Activated CD4-positive, alpha-beta T cell treated with anti-CD3 and anti-CD28 coated beads for 36 hours (primary cell): ENCODE measurements around the gene E2F6. TPM values are rescaled to one million over a fixed set of nuclear protein-coding genes. Genes with fewer than 3 reads are reported as not detected.

Source experiments
- ATAC-seq: fragments of 200-7000 bp; cut with Tn5 transposase; one replicate; pipeline ENCODE4 v1.10.0; 2021; ENCODE audit warnings: mild to moderate bottlenecking, moderate library complexity
- CTCF ChIA-PET: fragments of 350-600 bp; sonication (Branson Sonifier 250); formaldehyde crosslinking; loops from one replicate; lab custom pipeline; 2021; ENCODE audit warnings: antibody characterized with exemption; lab: Charles Lee
- POLR2A ChIA-PET: fragments of 350-600 bp; sonication (Branson Sonifier 250); formaldehyde crosslinking; loops from one replicate; lab custom pipeline; 2021; ENCODE audit warnings: antibody characterized with exemption, inconsistent platforms; lab: Charles Lee
- DNase-seq: peaks from one replicate; pipeline ENCODE4 v3.0.0-alpha.2; 2020
- H3K27ac Mint-ChIP-seq: one replicate; pipeline ENCODE4 v1.8.0; 2021; ENCODE audit warnings: mixed read lengths
- H3K27me3 Mint-ChIP-seq: one replicate; pipeline ENCODE4 v1.8.0; 2021; ENCODE audit warnings: mixed read lengths
- H3K36me3 Mint-ChIP-seq: one replicate; pipeline ENCODE4 v1.8.0; 2021; ENCODE audit warnings: low read depth, mixed read lengths
- H3K4me1 Mint-ChIP-seq: one replicate; pipeline ENCODE4 v1.8.0; 2021; ENCODE audit warnings: mixed read lengths
- H3K4me3 Mint-ChIP-seq: one replicate; pipeline ENCODE4 v1.8.0; 2021; ENCODE audit warnings: mild to moderate bottlenecking, moderate library complexity, mixed read lengths
- H3K9me3 Mint-ChIP-seq: one replicate; pipeline ENCODE4 v1.8.0; 2021; ENCODE audit warnings: low read depth, mixed read lengths
- intact Hi-C, 2 experiments: fragments of 100-400 bp; cut with DNase I in 1 of 2; cut with micrococcal nuclease in 1 of 2; formaldehyde crosslinking; loops; one replicate each; pipeline versions ENCODE4 v1.14.2 to v1.15.1; 2022 to 2024; cut with DNase I, micrococcal nuclease
- total RNA-seq, 2 experiments: library from RNA; stranded (reverse); gene quantifications; one replicate each; pipeline ENCODE4 v1.2.3, GENCODE V29; 2021

The E2F6 gene
- total RNA-seq, 2 experiments from 2014 or later, result 7.2 to 10.6 TPM

- H3K27ac Mint-ChIP-seq, result peak overlapping the region; percentile 17
- CTCF ChIA-PET, result interaction anchor here (0.6 kb wide), 1 partner anchor 743 kb away, joined by 3 read pairs; no protein-coding TSS in a partner anchor
Measured at GRCh38 chr2:11456251-11456650, 9.7 kb downstream of the E2F6 start.

GRCh38 chr2:11454824-11455223 is 11.1 kb downstream of the E2F6 start:
- peaks cover 30% of the 10 kb centered on the region for H3K4me1 Mint-ChIP-seq
- no peak for DNase-seq
- intact Hi-C loops, result no loop called here
- ATAC-seq, result no peak
- H3K36me3 Mint-ChIP-seq, result peaks cover 33% of the 10 kb centered on the region
- H3K27ac Mint-ChIP-seq, result no peak overlapping the region
- POLR2A ChIA-PET, result no interaction called here
- H3K4me3 Mint-ChIP-seq, result no peak overlapping the region
- no peaks in the 10 kb centered on the region for H3K27me3 Mint-ChIP-seq
- CTCF ChIA-PET, result no interaction called here
- H3K9me3 Mint-ChIP-seq, result no peaks in the 10 kb centered on the region

More at GRCh38 chr2:11456251-11456650, 9.7 kb downstream of the E2F6 start:
- peak; percentile 51 for ATAC-seq
- peaks cover 30% of the 10 kb centered on the region for H3K4me1 Mint-ChIP-seq
- H3K9me3 Mint-ChIP-seq, result no peaks in the 10 kb centered on the region
- no peaks in the 10 kb centered on the region for H3K27me3 Mint-ChIP-seq
- peaks cover 26% of the 10 kb centered on the region for H3K36me3 Mint-ChIP-seq
- H3K4me3 Mint-ChIP-seq, result no peak overlapping the region
- POLR2A ChIA-PET, result no interaction called here
- DNase-seq, result no peak
- intact Hi-C loops, result no loop called here

- DNase-seq, result no peak
- Mint-ChIP-seq H3K4me3 (no peak overlapping the region), H3K9me3 (no peaks in the 10 kb centered on the region), H3K36me3 (peaks cover 43% of the 10 kb centered on the region), H3K27ac (no peak overlapping the region), H3K27me3 (no peaks in the 10 kb centered on the region), H3K4me1 (peaks cover 2% of the 10 kb centered on the region)
- ChIA-PET POLR2A (no interaction called here), CTCF (interaction anchor here (0.9 kb wide), 1 partner anchor 12 kb away, joined by 3 read pairs; no protein-coding TSS in a partner anchor)
- ATAC-seq, result no peak
- intact Hi-C loops, result no loop called here
Measured at GRCh38 chr2:11450791-11451190, 15.2 kb downstream of the E2F6 start.

GRCh38 chr2:11446733-11447248 is 19.2 kb downstream of the E2F6 start:
- no peak overlapping the region for H3K27ac Mint-ChIP-seq
- ATAC-seq, result peak; percentile 66

GRCh38 chr2:11444737-11445136 is 21.2 kb downstream of the E2F6 start:
- CTCF ChIA-PET, result interaction anchor here (0.9 to 1.4 kb wide), 2 partner anchors 311 to 313 kb away, joined by 3 read pairs; a partner anchor contains a TSS
- Mint-ChIP-seq H3K9me3 (peaks cover 8% of the 10 kb centered on the region), H3K4me1 (no peaks in the 10 kb centered on the region), H3K36me3 (peaks cover 50% of the 10 kb centered on the region), H3K4me3 (no peak overlapping the region), H3K27me3 (no peaks in the 10 kb centered on the region), H3K27ac (no peak overlapping the region)
- no peak for DNase-seq
- no peak for ATAC-seq
- POLR2A ChIA-PET, result no interaction called here
- intact Hi-C loops, result no loop called here

More at GRCh38 chr2:11446733-11447248, 19.2 kb downstream of the E2F6 start:
- intact Hi-C loops, result loop anchor here (1.0 to 2.0 kb wide), 4 partner anchors 212 to 612 kb away; no protein-coding TSS in a partner anchor
- ChIA-PET CTCF (interaction anchor here (0.5 to 2.1 kb wide), 11 partner anchors 11 to 423 kb away, joined by 3 to 28 read pairs (median 4); a partner anchor contains a TSS), POLR2A (interaction anchor here (0.5 to 0.7 kb wide), 2 partner anchors 20 to 314 kb away, joined by 3 read pairs; a partner anchor contains a TSS)
- Mint-ChIP-seq H3K36me3 (peaks cover 52% of the 10 kb centered on the region), H3K27me3 (no peaks in the 10 kb centered on the region), H3K4me3 (no peak overlapping the region), H3K4me1 (no peaks in the 10 kb centered on the region), H3K9me3 (peaks cover 6% of the 10 kb centered on the region)
- peak; percentile 62 for DNase-seq

- CTCF ChIA-PET, result no interaction called here
Measured at GRCh38 chr2:11438555-11439080, 27.3 kb downstream of the E2F6 start.

GRCh38 chr2:11437602-11438001 is 28.4 kb downstream of the E2F6 start:
- ChIA-PET CTCF (interaction anchor here (0.7 kb wide), 1 partner anchor 179 kb away, joined by 3 read pairs; no protein-coding TSS in a partner anchor), POLR2A (no interaction called here)
- Mint-ChIP-seq H3K36me3 (peaks cover 18% of the 10 kb centered on the region), H3K4me1 (peaks cover 2% of the 10 kb centered on the region), H3K4me3 (no peak overlapping the region), H3K27me3 (no peaks in the 10 kb centered on the region), H3K27ac (no peak overlapping the region), H3K9me3 (peaks cover 11% of the 10 kb centered on the region)
- no peak for DNase-seq
- ATAC-seq, result no peak
- intact Hi-C loops, result no loop called here

More at GRCh38 chr2:11438555-11439080, 27.3 kb downstream of the E2F6 start:
- intact Hi-C loops, result no loop called here
- H3K36me3 Mint-ChIP-seq, result peaks cover 24% of the 10 kb centered on the region
- POLR2A ChIA-PET, result no interaction called here
- no peak overlapping the region for H3K4me3 Mint-ChIP-seq
- H3K4me1 Mint-ChIP-seq, result peaks cover 2% of the 10 kb centered on the region
- ATAC-seq (no peak), DNase-seq (no peak)
- no peak overlapping the region for H3K27ac Mint-ChIP-seq
- H3K27me3 Mint-ChIP-seq, result no peaks in the 10 kb centered on the region
- peaks cover 11% of the 10 kb centered on the region for H3K9me3 Mint-ChIP-seq

- no peaks in the 10 kb centered on the region for H3K27me3 Mint-ChIP-seq
- H3K9me3 Mint-ChIP-seq, result peaks cover 2% of the 10 kb centered on the region
- H3K27ac Mint-ChIP-seq, result no peak overlapping the region
- peaks cover 2% of the 10 kb centered on the region for H3K4me1 Mint-ChIP-seq
- CTCF ChIA-PET, result interaction anchor here (1.0 kb wide), 1 partner anchor 606 kb away, joined by 4 read pairs; no protein-coding TSS in a partner anchor
- peaks cover 6% of the 10 kb centered on the region for H3K36me3 Mint-ChIP-seq
- ATAC-seq, result no peak
- intact Hi-C loops, result no loop called here
- POLR2A ChIA-PET, result no interaction called here
- no peak overlapping the region for H3K4me3 Mint-ChIP-seq
- no peak for DNase-seq
Measured at GRCh38 chr2:11435036-11435435, 30.9 kb downstream of the E2F6 start.

- ChIA-PET POLR2A (no interaction called here), CTCF (interaction anchor here (1.0 kb wide), 1 partner anchor 605 kb away, joined by 4 read pairs; no protein-coding TSS in a partner anchor)
- Mint-ChIP-seq H3K36me3 (peaks cover 6% of the 10 kb centered on the region), H3K27ac (no peak overlapping the region), H3K9me3 (peaks cover 2% of the 10 kb centered on the region), H3K4me1 (peaks cover 2% of the 10 kb centered on the region), H3K27me3 (no peaks in the 10 kb centered on the region), H3K4me3 (no peak overlapping the region)
- no peak for DNase-seq
- no peak for ATAC-seq
- intact Hi-C loops, result no loop called here
Measured at GRCh38 chr2:11434443-11434842, 31.5 kb downstream of the E2F6 start.

- H3K9me3 Mint-ChIP-seq, result peaks cover 2% of the 10 kb centered on the region
- DNase-seq, result no peak
- no peak for ATAC-seq
- ChIA-PET POLR2A (no interaction called here), CTCF (no interaction called here)
- H3K4me3 Mint-ChIP-seq, result no peak overlapping the region
- no peaks in the 10 kb centered on the region for H3K27me3 Mint-ChIP-seq
- peaks cover 2% of the 10 kb centered on the region for H3K4me1 Mint-ChIP-seq
- intact Hi-C loops, result no loop called here
- H3K27ac Mint-ChIP-seq, result no peak overlapping the region
- peaks cover 6% of the 10 kb centered on the region for H3K36me3 Mint-ChIP-seq
Measured at GRCh38 chr2:11433822-11434221, 32.1 kb downstream of the E2F6 start.

GRCh38 chr2:11430729-11431128 is 35.2 kb downstream of the E2F6 start:
- Mint-ChIP-seq H3K36me3 (peaks cover 2% of the 10 kb centered on the region), H3K4me1 (peaks cover 2% of the 10 kb centered on the region), H3K4me3 (no peak overlapping the region), H3K9me3 (peaks cover 2% of the 10 kb centered on the region), H3K27me3 (no peaks in the 10 kb centered on the region), H3K27ac (no peak overlapping the region)
- intact Hi-C loops, result no loop called here
- POLR2A ChIA-PET, result no interaction called here
- ATAC-seq (no peak), DNase-seq (no peak)
- CTCF ChIA-PET, result no interaction called here

GRCh38 chr2:11427224-11427623 is 38.7 kb downstream of the E2F6 start:
- POLR2A ChIA-PET, result no interaction called here
- Mint-ChIP-seq H3K9me3 (no peaks in the 10 kb centered on the region), H3K4me3 (no peak overlapping the region), H3K27me3 (no peaks in the 10 kb centered on the region), H3K27ac (no peak overlapping the region), H3K4me1 (no peaks in the 10 kb centered on the region), H3K36me3 (no peaks in the 10 kb centered on the region)
- intact Hi-C loops, result no loop called here
- ATAC-seq (no peak), DNase-seq (no peak)
- CTCF ChIA-PET, result interaction anchor here (0.7 to 2.7 kb wide), 2 partner anchors 9 to 93 kb away, joined by 3 to 6 read pairs; no protein-coding TSS in a partner anchor
